H1 (cell line): ENCODE results near the gene OR2C1. TPM values are rescaled to one million over a fixed set of nuclear protein-coding genes. Genes with fewer than 3 reads are reported as not detected.

Experiments used
- ATF3 ChIP-seq: IDR thresholded peaks from 2 replicates; pipeline ENCODE4 v1.6.1; 2011; ENCODE audit warnings: low read depth, mild to moderate bottlenecking, low read length; ENCODE audit not compliant: insufficient read depth
- CREB1 ChIP-seq: IDR thresholded peaks from 2 replicates; pipeline ENCODE4 v1.6.1; 2012; ENCODE audit warnings: inconsistent platforms
- EP300 ChIP-seq, 2 experiments: IDR thresholded peaks; 1 replicate in 1 of 2; 2 replicates in 1 of 2; pipeline ENCODE4 v1.6.1; 2011 to 2012; ENCODE audit warnings: low read depth in 2 of 2, low read length in 2 of 2, mild to moderate bottlenecking in 2 of 2, borderline replicate concordance in 1 of 2, inconsistent platforms in 1 of 2, moderate library complexity in 1 of 2
- FOSL1 ChIP-seq: IDR thresholded peaks from 2 replicates; pipeline ENCODE4 v1.6.1; 2011; ENCODE audit warnings: mild to moderate bottlenecking, low read depth, low read length, moderate library complexity; ENCODE audit not compliant: insufficient read depth
- JUN ChIP-seq: IDR thresholded peaks from 2 replicates; pipeline ENCODE4 v1.6.1; 2011; ENCODE audit warnings: low read depth, mild to moderate bottlenecking, improper control_type of control experiment, low read length
- RXRA ChIP-seq: IDR thresholded peaks from 2 replicates; pipeline ENCODE4 v1.6.1; 2011; ENCODE audit warnings: low read depth, mild to moderate bottlenecking, low read length, moderate library complexity; ENCODE audit not compliant: insufficient read depth
- SIX5 ChIP-seq: IDR thresholded peaks from 2 replicates; pipeline ENCODE4 v1.6.1; 2011; ENCODE audit warnings: mild to moderate bottlenecking, low read depth, low read length
- SP2 ChIP-seq: IDR thresholded peaks from 2 replicates; pipeline ENCODE4 v1.6.1; 2012; ENCODE audit warnings: mild to moderate bottlenecking, low read length, inconsistent platforms
- TCF12 ChIP-seq: IDR thresholded peaks from 2 replicates; pipeline ENCODE4 v1.6.1; 2011; ENCODE audit warnings: low read depth, mild to moderate bottlenecking, low read length
- polyA plus RNA-seq, 7 experiments: library from polyadenylated mRNA; depleted of rRNA in 3 of 7; stranded (reverse) in 5 of 7; unstranded in 2 of 7; fragments of >200 nt in 5 of 7; fragments of 200-250 nt in 2 of 7; gene quantifications; 1 replicate in 5 of 7; 2 replicates in 1 of 7; 4 replicates in 1 of 7; pipeline versions ENCODE4 v1.2.1 to v1.2.3, GENCODE V29; 2011 to 2013; ENCODE audit warnings: missing spikeins in 2 of 7, mixed read lengths in 2 of 7
- total RNA-seq: library from RNA; stranded (reverse); fragmentation: NEBNext Ultra II Directional; extraction: Animal tissue kit (Norgen Biotek cat#: 25700); gene quantifications from 2 replicates; pipeline ENCODE4 v1.2.1, GENCODE V29; 2021

The OR2C1 gene
- total and polyA plus RNA-seq, 2 of the 8 experiments (the other 6 are each of a cell fraction or from before 2014, with no cell fraction given), result not detected

- no peak for TF ChIP-seq JUN
- peak; percentile 72 for TF ChIP-seq CREB1
- no peak for TF ChIP-seq EP300 (IDR thresholded peaks at IDR 0.05; ENCODE audit: borderline replicate concordance in 1 of 2, low read depth in 2 of 2, low read length in 2 of 2)
- TF ChIP-seq SP2, result peak; percentile 72
- 0 out of 2 replicates have a peak, but pooled peaks have one; percentile 29 for TF ChIP-seq TCF12
- TF ChIP-seq FOSL1, result peak; percentile 93
- no peak for TF ChIP-seq ATF3
- TF ChIP-seq RXRA, result no peak
- TF ChIP-seq SIX5, result peak; percentile 30; the same call in 1 of the 2 replicates
Measured at GRCh38 chr16:3400779-3401688, 45.3 kb downstream of the OR2C1 start, which contains the start of the genes ZNF174 and ZSCAN32 (continued).
